NCI-H345 (cell line): Measurements from ENCODE around the gene P3R3URF.
A peak's percentile ranks its signal among the peaks of the same experiment; 100 is the strongest.

Source experiments
- DNase-seq: peaks from one replicate; lab custom pipeline; 2025; lab: John Stamatoyannopoulos, UW

Gene P3R3URF

GRCh38 chr1:46172321-46172720 lies 4.0 kb downstream of the P3R3URF start:
- DNase-seq, result no peak

- no peak for DNase-seq
These were observed 4.4 kb downstream of the P3R3URF start for GRCh38 chr1:46171871-46172270.

- DNase-seq, result no peak
These were observed 4.9 kb downstream of the P3R3URF start for GRCh38 chr1:46171351-46171750.

- no peak for DNase-seq
These were observed 6.4 kb downstream of the P3R3URF start for GRCh38 chr1:46169811-46170454.

GRCh38 chr1:46168477-46168876 lies 7.8 kb downstream of the P3R3URF start:
- DNase-seq, result no peak

- DNase-seq, result no peak
These were observed 9.5 kb downstream of the P3R3URF start for GRCh38 chr1:46166521-46167462.

GRCh38 chr1:46160212-46160611 lies 16.1 kb downstream of the P3R3URF start:
- DNase-seq, result no peak

GRCh38 chr1:46159516-46159915 lies 16.8 kb downstream of the P3R3URF start:
- DNase-seq, result no peak

GRCh38 chr1:46158312-46159281 lies 17.7 kb downstream of the P3R3URF start:
- no peak for DNase-seq

GRCh38 chr1:46157916-46158311 lies 18.4 kb downstream of the P3R3URF start:
- no peak for DNase-seq

GRCh38 chr1:46153732-46154131 lies 22.6 kb downstream of the P3R3URF start:
- DNase-seq, result no peak

- no peak for DNase-seq
These were observed 23.1 kb downstream of the P3R3URF start for GRCh38 chr1:46153228-46153627.

- DNase-seq, result no peak
These were observed 24.3 kb downstream of the P3R3URF start for GRCh38 chr1:46152016-46152415.

- DNase-seq, result no peak
These were observed 26.2 kb downstream of the P3R3URF start for GRCh38 chr1:46150085-46150484.

- no peak for DNase-seq
These were observed 28.0 kb downstream of the P3R3URF start for GRCh38 chr1:46148318-46148717.

- no peak for DNase-seq
These were observed 38.4 kb downstream of the P3R3URF start for GRCh38 chr1:46137916-46138315.

- no peak for DNase-seq
These were observed 39.6 kb downstream of the P3R3URF start for GRCh38 chr1:46136711-46137110.

- DNase-seq, result peak; percentile 84
These were observed 41.5 kb downstream of the P3R3URF start for GRCh38 chr1:46134660-46135331.

- peak; percentile 36 for DNase-seq
These were observed 42.4 kb downstream of the P3R3URF start for GRCh38 chr1:46133781-46134350.

GRCh38 chr1:46133181-46133658 lies 43.1 kb downstream of the P3R3URF start:
- peak; percentile 92 for DNase-seq
